Neural crest cell (in vitro differentiated cells): Measurements from ENCODE around the gene LRRC26. TPM values are rescaled to one million over a fixed set of nuclear protein-coding genes. Genes with fewer than 3 reads are reported as not detected.

Source experiments
- DNase-seq: peaks from one replicate; pipeline ENCODE4 v3.0.0; 2021; ENCODE audit warnings: low read depth, mixed read lengths, low spot score
- H3K27ac Mint-ChIP-seq: one replicate; pipeline ENCODE4 v1.8.0; 2021; ENCODE audit warnings: mild to moderate bottlenecking, mixed read lengths; ENCODE audit not compliant: unreplicated experiment
- H3K27me3 Mint-ChIP-seq: 2 replicates; pipeline ENCODE4 v1.8.0; 2021; ENCODE audit warnings: low read depth, mild to moderate bottlenecking, mixed read lengths
- H3K36me3 Mint-ChIP-seq: 2 replicates; pipeline ENCODE4 v1.8.0; 2021; ENCODE audit warnings: low read depth, mild to moderate bottlenecking, mixed read lengths
- H3K4me1 Mint-ChIP-seq: 2 replicates; pipeline ENCODE4 v1.8.0; 2021; ENCODE audit warnings: mixed read lengths
- H3K4me3 Mint-ChIP-seq: one replicate; pipeline ENCODE4 v1.8.0; 2021; ENCODE audit warnings: mild to moderate bottlenecking, mixed read lengths
- H3K9me3 Mint-ChIP-seq: 2 replicates; pipeline ENCODE4 v1.8.0; 2021; ENCODE audit warnings: mixed read lengths
- total RNA-seq: library from RNA; stranded (reverse); gene quantifications from 2 replicates; pipeline ENCODE4 v1.2.1, GENCODE V29; 2021
- TF ChIP-seq, protein P1 (sequence below): fragments of 200-600 bp; sonication (generic); conservative IDR thresholded peaks from 2 replicates; pipeline ENCODE4 v1.5.0; 2021; ENCODE audit warnings: antibody characterized with exemption, mild to moderate bottlenecking

LRRC26 gene
- total RNA-seq, 1 donor from 2014 or later: 0.37 TPM

- H3K27ac Mint-ChIP-seq: no peak overlapping the region
- peaks cover 2% of the 10 kb centered on the region for H3K36me3 Mint-ChIP-seq
- TF ChIP-seq, protein P1, sequence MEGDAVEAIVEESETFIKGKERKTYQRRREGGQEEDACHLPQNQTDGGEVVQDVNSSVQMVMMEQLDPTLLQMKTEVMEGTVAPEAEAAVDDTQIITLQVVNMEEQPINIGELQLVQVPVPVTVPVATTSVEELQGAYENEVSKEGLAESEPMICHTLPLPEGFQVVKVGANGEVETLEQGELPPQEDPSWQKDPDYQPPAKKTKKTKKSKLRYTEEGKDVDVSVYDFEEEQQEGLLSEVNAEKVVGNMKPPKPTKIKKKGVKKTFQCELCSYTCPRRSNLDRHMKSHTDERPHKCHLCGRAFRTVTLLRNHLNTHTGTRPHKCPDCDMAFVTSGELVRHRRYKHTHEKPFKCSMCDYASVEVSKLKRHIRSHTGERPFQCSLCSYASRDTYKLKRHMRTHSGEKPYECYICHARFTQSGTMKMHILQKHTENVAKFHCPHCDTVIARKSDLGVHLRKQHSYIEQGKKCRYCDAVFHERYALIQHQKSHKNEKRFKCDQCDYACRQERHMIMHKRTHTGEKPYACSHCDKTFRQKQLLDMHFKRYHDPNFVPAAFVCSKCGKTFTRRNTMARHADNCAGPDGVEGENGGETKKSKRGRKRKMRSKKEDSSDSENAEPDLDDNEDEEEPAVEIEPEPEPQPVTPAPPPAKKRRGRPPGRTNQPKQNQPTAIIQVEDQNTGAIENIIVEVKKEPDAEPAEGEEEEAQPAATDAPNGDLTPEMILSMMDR: no peak
- DNase-seq: no peak
- H3K4me3 Mint-ChIP-seq: no peak overlapping the region
- H3K27me3 Mint-ChIP-seq: no peaks in the 10 kb centered on the region
- no peaks in the 10 kb centered on the region for H3K4me1 Mint-ChIP-seq
- no peaks in the 10 kb centered on the region for H3K9me3 Mint-ChIP-seq
Observed at GRCh38 chr9:137215196-137215986, 45.5 kb upstream of the LRRC26 start.

DNA sequence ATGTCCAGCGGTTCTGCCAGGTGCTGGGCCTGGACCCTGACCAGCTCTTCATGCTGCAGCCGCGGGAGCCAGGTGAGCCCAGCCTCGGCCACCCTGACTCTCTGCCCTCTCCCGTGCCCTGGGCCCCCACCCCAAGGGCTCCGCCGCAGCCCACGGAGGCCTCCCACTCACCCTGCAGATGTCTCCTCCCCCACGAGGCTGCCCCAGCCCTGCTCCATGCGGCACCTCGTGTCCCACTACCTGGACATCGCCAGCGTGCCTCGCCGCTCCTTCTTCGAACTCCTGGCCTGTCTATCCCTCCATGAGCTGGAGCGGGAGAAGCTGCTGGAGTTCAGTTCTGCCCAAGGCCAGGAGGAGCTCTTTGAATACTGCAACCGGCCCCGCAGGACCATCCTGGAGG is 44.8 kb upstream of the LRRC26 start:
- no peak for DNase-seq
- H3K9me3 Mint-ChIP-seq: no peaks in the 10 kb centered on the region
- no peak overlapping the region for H3K4me3 Mint-ChIP-seq
- H3K4me1 Mint-ChIP-seq: no peaks in the 10 kb centered on the region
- TF ChIP-seq, protein P1: no peak
- H3K36me3 Mint-ChIP-seq: peaks cover 2% of the 10 kb centered on the region
- H3K27me3 Mint-ChIP-seq: no peaks in the 10 kb centered on the region
- H3K27ac Mint-ChIP-seq: no peak overlapping the region

DNA sequence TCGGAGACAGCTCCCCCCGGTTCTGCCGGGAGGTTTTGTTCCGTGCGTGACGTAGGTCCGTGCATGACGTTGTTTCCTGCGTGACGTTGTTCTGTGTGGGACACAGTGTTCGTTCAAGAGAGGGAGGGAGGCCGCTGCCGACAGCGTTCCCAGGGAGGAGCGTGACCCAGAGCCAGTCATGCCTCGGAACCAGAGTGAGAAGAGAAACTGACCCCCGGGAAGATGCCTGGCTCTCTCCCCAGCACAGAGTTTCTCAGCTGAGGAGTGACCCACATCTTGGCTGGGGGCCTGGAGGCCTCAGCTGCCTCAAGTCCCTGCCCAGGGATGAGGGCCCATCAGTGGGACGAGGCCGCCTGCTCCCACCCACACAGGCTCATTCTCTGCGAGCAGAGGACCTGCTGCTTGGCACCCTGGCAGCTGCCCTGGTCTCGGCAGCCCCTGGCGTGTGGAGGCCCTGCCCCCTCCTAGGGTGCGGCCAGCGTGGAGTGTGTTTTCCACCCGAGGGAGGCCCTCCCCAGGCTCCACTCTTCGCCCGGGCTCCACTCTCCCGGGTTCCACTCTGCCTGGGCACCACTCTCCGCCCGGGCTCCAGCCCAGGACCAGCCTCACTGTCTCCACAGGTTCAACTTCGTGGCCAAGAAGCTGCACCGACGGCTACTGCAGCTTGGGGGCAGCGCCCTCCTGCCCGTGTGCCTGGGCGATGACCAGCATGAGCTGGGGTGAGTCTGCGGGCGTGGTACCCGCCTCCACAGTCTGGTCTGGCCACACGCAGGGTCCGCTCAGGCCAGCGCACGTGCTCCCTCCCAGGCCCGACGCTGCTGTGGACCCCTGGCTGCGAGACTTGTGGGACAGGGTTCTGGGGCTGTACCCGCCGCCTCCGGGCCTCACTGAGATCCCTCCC is 43.6 kb upstream of the LRRC26 start:
- H3K36me3 Mint-ChIP-seq: peaks cover 2% of the 10 kb centered on the region

GRCh38 chr9:137212520-137212919 is 42.7 kb upstream of the LRRC26 start:
- Mint-ChIP-seq H3K4me1 (peaks cover 1% of the 10 kb centered on the region), H3K4me3 (no peak overlapping the region)

More for the DNA sequence above, 43.6 kb upstream of the LRRC26 start:
- TF ChIP-seq, protein P1: no peak
- Mint-ChIP-seq H3K9me3 (no peaks in the 10 kb centered on the region), H3K4me1 (no peaks in the 10 kb centered on the region), H3K4me3 (peak overlapping the region; percentile 11), H3K27me3 (no peaks in the 10 kb centered on the region), H3K27ac (no peak overlapping the region)
- no peak for DNase-seq

DNA sequence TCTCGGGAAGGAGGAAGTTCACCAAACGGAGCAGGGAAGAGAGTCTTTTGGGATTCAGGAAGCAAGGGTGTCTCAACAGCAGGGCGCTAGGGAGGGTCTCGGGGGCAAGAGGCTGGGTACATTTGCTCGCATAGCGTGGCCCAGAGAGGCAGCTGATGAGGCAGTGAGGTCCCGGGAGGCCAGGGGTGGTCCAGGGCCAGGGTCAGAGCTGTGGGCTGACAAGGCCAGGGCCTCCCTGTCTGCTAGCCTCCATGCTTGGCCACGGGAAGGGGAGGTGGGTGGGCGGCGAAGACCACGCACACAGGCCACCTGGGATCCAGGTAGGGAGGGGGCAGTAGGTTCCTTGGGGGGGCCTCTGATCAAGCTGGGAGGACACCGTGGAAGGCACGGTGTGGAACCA is 41.7 kb upstream of the LRRC26 start:
- no peaks in the 10 kb centered on the region for H3K9me3 Mint-ChIP-seq
- no peak overlapping the region for H3K27ac Mint-ChIP-seq
- DNase-seq: no peak
- peaks cover 11% of the 10 kb centered on the region for H3K4me1 Mint-ChIP-seq
- no peaks in the 10 kb centered on the region for H3K27me3 Mint-ChIP-seq
- no peak overlapping the region for H3K4me3 Mint-ChIP-seq
- peaks cover 9% of the 10 kb centered on the region for H3K36me3 Mint-ChIP-seq
- TF ChIP-seq, protein P1: no peak

More at GRCh38 chr9:137212520-137212919, 42.7 kb upstream of the LRRC26 start:
- DNase-seq: no peak
- no peaks in the 10 kb centered on the region for H3K27me3 Mint-ChIP-seq
- TF ChIP-seq, protein P1: no peak
- H3K36me3 Mint-ChIP-seq: peaks cover 4% of the 10 kb centered on the region
- H3K27ac Mint-ChIP-seq: no peak overlapping the region
- no peaks in the 10 kb centered on the region for H3K9me3 Mint-ChIP-seq
